GM13977 (cell line): ENCODE data around the gene ENTR1.
A peak's percentile ranks its signal among the peaks of the same experiment; 100 is the strongest.

Experiments used
- DNase-seq: peaks from one replicate; pipeline ENCODE4 v3.0.0; 2012; ENCODE audit warnings: low spot score
- in situ Hi-C: fragments of 300-500 bp; cut with MboI; formaldehyde crosslinking; loops from one replicate; pipeline ENCODE4 v1.12.0; 2022; ENCODE audit warnings: low sequenced_read_pairs, low pct_unique_long_range_greater_than_20kb, mixed read lengths, inconsistent platforms; ENCODE audit not compliant: unreplicated experiment
- TF ChIP-seq, protein P1 (sequence below): IDR thresholded peaks from 2 replicates; pipeline ENCODE4 v1.5.1; 2012; ENCODE audit warnings: mild to moderate bottlenecking, control low read depth; ENCODE audit not compliant: insufficient read depth; ENCODE audit errors: extremely low read depth, missing control alignments

ENTR1 gene, protein sequence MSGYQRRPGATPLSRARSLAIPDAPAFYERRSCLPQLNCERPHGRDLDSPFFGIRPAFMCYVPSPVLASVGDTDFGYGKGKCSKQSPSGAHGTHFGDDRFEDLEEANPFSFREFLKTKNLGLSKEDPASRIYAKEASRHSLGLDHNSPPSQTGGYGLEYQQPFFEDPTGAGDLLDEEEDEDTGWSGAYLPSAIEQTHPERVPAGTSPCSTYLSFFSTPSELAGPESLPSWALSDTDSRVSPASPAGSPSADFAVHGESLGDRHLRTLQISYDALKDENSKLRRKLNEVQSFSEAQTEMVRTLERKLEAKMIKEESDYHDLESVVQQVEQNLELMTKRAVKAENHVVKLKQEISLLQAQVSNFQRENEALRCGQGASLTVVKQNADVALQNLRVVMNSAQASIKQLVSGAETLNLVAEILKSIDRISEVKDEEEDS

DNA sequence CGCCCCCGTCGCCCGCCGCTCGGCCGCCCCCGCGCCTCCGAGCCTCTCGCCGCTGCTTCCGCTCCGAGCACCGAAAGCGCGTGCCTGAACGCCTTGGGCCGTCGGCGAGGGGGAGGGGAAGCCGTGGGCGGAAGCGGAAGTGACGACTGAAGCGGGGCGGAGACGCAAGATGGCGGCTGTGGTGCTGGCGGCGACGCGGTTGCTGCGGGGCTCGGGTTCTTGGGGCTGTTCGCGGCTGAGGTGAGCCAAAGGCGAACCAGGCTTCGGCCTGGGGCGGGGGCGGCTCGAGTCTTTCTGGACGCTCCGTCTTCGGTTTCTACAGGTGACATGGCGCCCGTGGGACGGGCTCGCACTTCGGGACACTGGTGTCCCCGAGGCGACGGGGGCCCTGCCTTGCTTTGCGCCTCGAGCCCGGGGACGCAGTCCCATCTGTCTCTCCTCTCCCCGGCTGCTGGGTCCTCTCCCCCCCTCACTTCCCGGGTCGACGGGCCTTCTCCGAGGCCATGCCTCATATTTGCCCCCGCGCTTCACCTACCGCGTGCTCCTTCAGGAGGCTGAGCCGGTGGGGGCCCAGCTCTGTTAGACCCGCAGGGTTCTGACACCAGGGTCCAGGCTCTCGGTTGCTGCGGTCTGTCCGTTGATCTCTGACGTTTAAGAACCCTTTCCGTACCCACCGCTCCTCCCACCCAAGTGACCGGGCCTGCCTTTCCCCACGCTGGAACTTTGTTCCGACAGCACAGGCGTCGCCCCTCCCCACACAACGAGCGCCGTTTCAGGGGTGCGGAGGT is at the start of gene ENTR1, which contains the start of gene PMPCA:
Gene ENTR1 (minus strand): TSS at position 115 of the 788 bp plus-strand sequence. CDS start 217 bp downstream, outside the sequence.
Gene PMPCA (plus strand): TSS at position 159 of the 788 bp plus-strand sequence. CDS start 11 bp downstream, at position 170.
- TF ChIP-seq, protein P1, sequence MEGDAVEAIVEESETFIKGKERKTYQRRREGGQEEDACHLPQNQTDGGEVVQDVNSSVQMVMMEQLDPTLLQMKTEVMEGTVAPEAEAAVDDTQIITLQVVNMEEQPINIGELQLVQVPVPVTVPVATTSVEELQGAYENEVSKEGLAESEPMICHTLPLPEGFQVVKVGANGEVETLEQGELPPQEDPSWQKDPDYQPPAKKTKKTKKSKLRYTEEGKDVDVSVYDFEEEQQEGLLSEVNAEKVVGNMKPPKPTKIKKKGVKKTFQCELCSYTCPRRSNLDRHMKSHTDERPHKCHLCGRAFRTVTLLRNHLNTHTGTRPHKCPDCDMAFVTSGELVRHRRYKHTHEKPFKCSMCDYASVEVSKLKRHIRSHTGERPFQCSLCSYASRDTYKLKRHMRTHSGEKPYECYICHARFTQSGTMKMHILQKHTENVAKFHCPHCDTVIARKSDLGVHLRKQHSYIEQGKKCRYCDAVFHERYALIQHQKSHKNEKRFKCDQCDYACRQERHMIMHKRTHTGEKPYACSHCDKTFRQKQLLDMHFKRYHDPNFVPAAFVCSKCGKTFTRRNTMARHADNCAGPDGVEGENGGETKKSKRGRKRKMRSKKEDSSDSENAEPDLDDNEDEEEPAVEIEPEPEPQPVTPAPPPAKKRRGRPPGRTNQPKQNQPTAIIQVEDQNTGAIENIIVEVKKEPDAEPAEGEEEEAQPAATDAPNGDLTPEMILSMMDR = no peak
- in situ Hi-C loops = no loop called here

DNA sequence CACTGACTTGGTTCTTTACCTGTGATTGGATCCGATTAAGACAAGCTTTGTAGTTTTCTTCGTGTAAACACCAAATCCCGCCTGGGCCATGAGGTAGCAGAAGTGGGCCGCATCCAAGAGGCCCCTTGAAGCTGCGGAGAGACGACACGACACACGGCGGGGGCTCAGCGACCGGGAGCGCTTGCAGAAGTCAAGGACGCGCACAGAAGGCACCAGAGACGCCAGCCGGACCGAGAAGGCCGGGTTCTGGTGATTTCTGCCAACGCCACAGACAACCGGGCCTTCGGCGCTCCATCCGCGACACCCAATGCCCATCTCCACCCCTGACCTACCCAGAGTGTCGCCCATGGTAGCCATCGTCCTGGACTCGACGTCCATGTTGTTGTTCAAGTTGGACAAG is 49.0 kb upstream of the ENTR1 start:
- in situ Hi-C loops = no loop called here

More for the DNA sequence above, at the start of gene ENTR1, which contains the start of gene PMPCA:
- DNase-seq = peak; percentile 99

DNA sequence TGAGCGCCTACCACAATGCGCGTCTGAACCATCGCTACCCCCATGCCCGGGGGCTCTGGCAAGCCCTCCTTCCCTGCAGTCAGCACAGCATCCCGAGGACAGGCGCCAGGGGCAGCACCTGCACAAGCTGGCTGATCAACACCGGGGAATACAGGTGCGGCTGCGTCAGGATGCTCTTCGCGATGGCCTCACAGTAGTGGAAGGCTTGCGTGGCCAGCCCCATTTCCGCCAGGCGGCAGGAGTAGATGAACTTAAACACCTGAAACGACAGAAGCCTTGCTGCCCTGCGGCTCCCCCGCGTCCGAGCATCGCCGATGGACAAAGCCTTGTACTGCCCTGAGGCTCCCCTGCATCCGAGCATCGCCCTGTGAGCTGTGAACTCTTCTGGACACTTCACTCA is 46.9 kb upstream of the ENTR1 start:
- in situ Hi-C loops = no loop called here
- no peak for DNase-seq
- TF ChIP-seq, protein P1 = no peak

More for the DNA sequence above, 49.0 kb upstream of the ENTR1 start:
- TF ChIP-seq, protein P1 = no peak
- DNase-seq = no peak

DNA sequence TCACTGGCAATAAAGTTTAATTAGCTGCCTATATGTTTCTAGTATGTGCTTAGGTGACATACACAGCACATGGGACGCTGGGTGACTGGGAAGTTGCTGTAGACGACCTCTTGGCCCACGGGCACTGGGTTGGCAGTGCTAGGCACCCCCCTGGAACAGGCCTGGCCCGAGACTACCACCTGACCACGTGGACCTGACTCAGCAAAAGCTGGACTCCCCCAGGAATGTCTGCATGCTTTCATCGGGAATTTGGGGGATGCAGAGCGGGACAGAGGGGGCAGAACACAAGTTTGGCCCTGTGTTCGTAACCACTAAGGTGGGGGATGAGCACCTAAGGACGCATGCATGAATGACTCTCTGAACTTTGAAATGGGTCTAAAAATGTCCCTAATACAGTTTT is 45.8 kb upstream of the ENTR1 start:
- TF ChIP-seq, protein P1 = no peak
- in situ Hi-C loops = no loop called here
- no peak for DNase-seq

DNA sequence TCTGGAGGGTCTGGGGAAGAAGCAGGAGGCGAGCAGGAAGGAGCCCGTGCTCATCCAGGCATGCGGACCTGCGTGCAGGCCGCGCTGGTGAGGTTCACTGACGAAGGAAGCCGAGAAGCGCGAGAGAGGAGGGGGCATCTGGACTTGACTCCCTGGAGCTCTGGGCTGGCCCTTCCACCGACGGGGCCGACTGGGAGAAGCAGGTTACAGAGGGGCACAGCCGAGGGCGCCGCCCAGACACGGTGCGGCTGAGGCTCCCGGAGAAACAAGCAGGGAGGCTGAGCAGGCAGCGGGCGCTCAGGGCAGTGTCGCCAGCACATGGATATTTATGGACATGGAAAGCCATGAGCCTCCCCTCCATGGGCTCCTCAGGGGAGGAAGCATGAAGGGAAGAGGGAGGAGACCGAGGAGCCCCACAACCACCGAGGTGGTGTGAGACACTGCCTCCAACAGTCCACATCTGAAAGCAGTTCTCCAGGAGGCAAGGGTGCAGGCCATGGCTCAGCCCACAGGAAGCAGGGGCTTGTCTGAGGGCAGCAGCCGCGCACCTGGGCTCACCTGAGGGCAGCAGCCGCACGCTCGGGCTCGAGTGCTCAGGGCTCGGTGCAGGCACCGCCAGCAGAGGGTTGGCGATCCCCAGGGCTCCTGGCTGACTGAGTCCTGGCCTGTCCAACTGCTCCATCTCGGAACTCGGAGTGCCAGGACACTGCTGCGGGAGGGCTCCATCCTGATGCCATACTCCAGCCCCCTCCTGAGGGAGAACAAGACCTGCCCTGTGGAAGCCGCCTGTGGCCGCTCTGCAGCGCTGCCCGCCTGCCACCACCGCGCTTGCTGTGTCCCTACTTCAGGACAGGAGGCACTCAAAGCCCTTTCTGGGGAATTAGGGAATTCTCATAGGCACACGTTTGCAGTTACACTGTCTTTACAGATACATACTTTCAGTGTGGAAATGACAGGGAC is 44.9 kb upstream of the ENTR1 start:
- in situ Hi-C loops = no loop called here
- TF ChIP-seq, protein P1 = no peak
- DNase-seq = no peak
